Stimulated activated CD4-positive, alpha-beta T cell treated with anti-CD3 and anti-CD28 coated beads, Interleukin-12 subunit alpha, Interleukin-12 subunit beta, amount 100 ng/mL, for 48 hours (primary cell): ENCODE results near the gene ATP12A.

Source experiments
- DNase-seq, 3 donors: peaks; one replicate each; pipeline ENCODE4 v3.0.0-alpha.2; 2020; ENCODE audit warnings: low read depth in 2 of 3, low spot score in 1 of 3

The ATP12A gene

DNA sequence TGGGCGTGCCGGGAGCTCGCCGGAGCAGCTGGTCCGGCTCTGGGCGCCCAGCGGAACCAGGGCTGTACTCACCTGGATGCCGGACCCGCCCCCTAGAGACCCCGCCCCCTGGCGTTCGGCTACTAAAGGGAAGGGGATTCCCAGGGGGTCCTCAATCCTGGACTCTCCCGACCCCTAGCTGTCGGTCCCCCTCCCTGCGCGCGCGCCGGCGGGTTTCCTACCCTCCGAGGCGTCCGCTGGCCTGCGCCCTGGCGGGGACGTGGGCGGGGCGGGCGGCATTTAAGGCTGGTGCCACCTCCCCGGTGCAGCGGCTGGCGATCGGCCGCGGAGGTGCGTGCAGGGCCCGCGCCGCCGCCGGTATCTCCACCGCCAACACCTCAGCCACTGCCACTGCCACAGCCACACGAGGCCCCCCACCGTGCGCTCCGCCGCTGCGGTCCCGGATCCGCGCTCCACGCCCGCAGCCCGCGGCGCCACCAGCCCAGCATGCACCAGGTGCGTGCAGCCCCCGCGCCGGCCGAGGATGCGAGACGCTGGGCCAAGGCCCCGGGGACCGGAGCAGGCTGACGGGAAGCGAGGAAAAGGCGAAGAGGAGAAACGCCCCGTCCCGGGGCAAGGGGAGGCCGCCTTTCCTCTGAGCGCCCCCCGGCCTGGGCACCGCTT lies at the start of gene ATP12A:
Gene ATP12A, plus strand, starts transcription at position 151 of the 663 bp plus-strand sequence. Its CDS starts 336 bp downstream, at position 487.
- DNase-seq = peak in 1 of 3 donors; percentile 20

DNA sequence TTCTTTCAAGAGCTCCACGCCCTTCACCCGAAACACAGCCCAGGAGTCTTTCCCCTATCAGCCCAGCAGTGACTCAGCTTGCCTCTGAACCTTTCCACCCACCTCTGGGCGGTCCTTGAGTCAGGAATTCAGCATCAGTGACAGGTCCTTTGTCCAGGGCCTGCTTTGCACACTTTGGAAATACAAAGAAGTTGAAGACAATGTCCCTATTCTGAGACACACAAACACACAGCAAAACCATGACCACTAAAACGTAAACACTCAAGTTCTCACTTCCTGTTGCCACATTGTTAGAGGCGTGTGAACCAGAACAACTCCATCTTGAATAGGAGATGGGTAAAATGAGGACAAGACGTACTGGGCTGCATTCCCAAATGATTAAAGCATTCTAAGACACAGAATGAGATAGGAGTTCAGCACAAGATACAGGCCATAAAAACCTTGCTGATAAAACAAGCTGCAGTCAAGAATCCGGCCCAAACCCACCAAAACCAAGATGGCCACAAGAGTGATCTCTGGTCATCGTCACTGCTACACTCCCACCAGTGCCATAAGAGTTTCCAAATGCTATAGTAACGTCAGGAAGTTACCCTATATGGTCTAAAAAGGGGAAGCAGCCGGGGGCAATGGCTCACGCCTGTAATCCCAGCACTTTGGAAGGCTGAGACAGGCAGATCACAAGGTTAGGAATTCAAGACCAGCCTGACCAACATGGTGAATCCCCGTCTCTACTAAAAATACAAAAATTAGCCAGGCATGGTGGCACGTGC lies 49.2 kb upstream of the ATP12A start:
- DNase-seq = no peak

DNA sequence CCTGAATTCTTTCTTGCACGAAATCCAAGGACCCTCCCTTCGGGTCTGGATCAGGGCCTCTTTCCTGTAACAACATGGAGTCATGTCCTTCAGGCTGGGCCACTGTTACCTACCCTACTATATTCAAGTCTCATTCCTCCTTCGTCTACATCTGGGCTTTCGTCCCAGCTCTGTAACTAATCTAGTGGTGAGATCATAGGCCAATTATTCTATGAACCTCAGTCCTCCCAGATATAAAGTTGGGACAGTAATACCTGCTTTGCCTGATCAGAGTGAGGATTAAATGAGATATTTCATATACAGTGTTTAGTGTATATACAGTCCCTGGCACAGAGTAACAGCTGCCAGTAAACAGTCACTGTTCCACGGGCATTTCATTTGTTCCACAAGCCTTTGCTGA lies 48.3 kb upstream of the ATP12A start:
- no peak for DNase-seq

DNA sequence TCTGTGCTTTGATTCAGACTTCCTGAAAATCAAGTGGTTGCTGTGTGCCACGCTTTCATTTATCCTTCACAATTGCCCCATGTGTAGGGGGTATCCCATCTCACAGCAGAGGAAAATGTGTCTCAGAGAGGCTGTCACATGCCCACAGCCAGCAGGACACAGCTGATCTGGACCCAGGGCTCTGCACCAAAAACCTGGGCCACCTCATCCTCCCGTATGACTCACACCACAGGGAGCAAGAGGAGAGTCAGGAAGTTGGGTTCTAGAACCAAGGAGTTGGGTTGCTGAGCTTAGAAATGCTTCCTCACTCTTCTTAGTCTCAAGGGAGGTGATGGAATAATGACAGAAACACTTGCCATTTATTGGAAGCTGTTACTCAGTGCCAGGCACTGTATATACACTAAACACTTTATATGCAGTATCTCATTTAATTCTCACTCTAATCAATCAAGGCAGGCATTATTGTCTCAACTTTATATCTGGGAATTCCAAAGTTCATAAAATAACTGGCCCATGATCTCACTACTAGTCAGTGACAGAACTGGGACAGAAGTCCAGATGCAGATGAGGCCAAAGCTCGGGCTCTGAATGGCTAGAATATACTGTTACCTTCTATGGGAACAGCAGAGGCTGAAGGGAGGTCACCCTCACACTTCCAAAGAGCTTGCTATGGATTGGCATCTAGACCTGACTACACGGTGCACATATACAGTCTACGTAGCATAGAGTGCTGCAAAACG lies 47.7 kb upstream of the ATP12A start:
- no peak for DNase-seq

DNA sequence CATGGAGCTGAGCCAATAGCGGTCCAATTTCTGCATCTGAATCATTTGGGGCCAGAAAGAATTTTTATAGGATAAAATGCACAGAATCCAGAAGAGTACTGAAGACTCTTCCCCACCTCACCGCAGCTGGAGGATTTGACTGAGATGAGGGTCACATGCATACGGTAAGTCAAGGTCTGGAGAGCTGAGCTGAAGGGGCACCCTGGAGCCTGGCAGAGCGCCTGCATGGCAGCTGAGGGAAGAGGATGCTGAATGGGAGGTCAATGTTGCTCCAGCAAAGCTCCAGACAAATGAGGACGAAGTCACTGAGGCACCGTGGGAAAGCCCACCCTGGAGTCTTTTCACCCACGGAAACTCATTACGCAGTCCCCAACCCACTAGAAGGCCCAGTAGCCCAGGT lies 43.4 kb upstream of the ATP12A start:
- no peak for DNase-seq

DNA sequence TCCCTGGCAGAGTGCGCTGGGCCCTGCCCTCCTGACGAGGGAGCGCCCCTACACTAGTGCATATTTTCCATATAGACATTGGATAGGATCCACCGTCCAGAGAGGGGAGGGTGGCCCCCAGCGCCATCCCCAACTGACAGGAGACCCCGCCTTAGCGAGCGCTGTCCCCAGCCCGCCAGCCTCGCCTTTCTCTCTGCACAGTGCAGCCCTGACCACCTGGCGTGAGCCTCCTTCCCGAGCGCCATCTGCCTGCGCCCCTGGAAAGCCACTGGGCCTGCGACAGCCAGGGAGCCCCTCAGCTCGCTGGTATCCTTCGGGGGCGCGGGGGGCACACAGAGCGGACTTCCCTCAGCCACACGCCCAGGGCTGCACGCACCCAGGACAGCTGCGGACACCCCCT lies 42.1 kb upstream of the ATP12A start:
- no peak for DNase-seq

DNA sequence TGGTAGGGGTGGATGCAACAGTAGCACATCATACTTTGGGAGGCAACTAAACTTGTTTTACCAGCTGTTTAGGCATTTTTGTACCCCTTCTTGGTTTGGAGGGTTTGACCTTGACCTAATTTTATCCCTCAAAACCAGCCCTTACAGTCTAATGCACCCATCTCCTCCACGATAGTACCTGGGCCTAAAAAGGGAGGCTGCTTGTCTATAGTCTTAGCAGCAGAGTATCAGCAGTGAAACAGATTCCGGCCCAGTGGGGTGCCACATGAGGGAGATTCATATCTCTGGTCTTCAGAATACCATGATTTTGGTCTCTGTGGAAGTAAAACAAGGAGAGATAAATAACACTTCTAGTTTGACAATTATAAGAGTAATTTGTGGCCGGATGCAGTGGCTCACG lies 39.5 kb upstream of the ATP12A start:
- DNase-seq = no peak

DNA sequence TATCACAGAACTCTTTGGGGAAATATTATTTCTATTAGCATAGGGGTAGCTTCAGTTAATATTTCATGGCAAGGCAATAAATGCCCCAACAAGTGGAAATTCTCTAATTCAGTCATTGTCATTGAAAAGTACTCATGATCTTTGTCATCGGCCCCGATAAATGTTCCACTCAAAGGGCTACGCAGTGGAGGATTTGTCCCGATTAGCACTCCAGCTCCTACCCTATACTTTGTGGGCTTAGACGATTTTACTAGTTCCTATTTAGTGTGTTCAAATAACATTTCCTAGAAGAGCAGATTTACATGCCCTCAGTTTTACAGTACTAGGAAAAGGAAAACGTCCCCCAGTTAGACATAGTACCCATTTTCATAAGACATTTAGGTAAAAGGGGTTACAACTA lies 38.0 kb upstream of the ATP12A start:
- DNase-seq = no peak

DNA sequence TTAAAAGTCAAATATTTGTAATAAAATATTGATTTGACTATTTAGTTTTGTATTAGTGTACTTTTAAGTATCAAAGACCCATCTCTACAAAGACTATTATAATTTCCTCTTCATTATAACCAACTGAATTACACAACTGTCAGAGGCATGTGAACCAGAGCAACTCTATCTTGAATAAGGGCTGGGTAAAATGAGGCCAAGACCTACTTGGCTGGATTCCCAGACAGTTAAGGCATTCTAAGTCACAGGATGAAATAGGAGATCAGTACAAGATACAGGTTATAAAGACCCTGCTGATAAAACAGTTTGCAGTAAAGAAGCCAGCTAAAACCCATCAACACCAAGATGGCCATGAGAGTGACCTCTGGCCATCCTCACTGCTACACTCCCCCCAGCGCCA lies 36.2 kb upstream of the ATP12A start:
- no peak for DNase-seq

DNA sequence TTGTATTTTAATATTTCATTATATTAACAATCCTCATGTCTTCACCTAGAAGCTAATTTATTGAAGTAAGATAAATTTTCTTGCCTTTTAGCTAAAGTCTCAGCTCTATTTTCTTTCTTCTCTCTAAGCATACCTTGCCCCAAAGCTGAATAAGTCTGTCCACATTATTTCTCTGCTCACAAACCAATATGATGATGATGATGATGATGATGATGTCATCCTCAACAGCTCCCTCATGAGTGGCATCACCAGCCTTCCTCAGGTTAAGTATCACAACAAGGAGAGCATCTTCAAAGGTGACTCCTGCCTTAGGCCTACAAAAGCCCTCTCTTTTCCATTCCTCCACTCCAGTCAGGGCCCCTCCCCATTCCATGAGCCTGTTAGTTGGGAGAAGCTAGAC lies 31.9 kb upstream of the ATP12A start:
- no peak for DNase-seq

DNA sequence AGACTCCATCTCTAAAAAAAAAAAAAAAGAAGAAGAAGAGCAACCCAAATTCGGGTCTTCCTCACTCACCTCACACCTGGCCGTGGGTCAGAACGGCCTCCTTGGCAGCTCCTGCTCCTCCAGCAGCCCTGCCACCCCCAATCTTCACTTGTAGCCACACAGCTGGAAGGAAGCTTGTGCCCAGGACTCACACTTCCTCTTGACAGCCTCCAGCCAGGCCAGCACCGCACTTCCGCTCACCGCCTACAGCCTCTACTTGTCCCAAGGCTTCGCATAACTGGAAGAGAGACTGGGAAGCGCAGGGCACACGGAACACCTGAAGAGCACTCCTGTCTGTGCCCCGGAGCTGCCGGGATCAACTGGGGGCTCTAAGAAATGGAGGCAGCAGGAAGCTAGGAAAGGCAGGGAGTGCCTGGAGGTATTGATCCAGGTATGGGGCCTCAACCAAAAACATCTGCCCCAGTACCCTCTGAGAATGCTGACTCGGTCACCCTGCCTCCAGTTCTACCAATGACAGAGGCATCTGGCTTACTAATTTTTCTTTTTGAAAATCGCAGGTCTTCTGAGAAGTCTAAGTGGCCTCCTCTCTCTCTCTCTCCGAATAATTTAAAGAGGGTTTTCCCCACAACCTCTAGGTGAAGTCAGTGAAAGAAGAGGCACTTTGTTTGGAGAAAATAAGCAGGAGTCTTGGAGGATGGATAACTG lies 31.1 kb upstream of the ATP12A start:
- no peak for DNase-seq

DNA sequence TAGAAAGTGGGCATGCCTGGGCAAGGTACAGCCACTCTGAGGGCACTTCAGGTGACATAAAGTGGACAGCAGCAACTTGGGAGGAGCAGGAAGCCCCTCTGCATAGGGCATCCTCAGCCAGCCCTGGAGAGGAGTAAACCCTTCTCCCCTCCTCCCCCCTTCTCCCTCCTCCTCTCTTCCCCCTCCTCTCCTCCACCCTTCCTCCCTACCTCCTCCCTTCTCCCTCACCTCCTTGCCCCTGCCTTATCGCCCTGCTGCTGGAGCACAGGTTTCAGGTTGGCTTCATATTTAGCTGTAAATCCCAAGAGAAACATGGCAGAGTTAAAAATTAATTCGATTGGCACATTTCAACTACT lies 30.5 kb upstream of the ATP12A start:
- DNase-seq = no peak

DNA sequence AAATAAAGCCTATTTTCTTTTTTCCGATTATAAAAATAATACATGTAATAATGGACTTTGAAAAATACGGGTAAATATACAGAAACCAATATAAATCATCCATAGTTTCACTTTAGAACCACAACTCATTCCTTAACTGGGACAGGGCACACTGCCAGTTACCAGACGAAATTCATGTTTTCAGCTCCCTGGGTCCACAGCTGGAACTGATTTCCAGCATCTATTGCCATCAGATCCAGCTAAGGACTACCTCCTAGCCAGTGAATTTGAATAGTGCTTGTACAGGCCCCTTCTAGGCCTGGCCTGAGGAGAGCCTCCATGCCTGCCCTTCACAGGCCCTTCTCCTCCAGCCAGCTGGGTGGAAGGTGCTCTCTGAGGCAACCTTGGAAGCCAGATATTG lies 30.0 kb upstream of the ATP12A start:
- no peak for DNase-seq

DNA sequence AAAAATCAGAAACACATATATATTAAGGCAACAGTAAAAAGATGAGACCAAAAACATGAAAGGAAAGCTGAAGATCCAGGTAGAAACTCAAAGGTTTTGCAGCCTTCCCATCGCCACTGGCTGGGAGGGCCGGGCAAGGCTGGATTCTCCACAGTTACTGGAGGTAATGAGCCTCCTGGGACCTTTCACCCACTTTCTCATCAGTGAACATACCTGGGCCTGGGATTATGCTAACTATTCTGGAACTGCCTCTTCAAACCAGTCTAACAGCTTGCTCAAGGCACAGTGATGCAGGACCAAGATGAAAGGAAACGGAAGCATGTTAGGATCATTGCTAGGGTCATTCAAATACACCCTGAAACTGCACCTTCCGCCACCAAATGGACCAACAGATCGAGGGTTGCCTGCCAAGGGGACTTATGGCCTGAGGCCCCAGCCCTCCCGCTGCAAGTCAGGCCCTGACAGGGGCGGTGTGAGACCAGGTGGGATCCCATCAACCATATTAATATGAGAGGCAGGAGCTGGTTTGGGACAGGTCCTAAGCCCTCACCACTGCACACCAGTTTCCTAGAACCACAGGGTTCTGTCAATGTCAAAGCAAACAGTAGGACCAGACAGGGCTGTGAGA lies 28.4 kb upstream of the ATP12A start:
- no peak for DNase-seq

DNA sequence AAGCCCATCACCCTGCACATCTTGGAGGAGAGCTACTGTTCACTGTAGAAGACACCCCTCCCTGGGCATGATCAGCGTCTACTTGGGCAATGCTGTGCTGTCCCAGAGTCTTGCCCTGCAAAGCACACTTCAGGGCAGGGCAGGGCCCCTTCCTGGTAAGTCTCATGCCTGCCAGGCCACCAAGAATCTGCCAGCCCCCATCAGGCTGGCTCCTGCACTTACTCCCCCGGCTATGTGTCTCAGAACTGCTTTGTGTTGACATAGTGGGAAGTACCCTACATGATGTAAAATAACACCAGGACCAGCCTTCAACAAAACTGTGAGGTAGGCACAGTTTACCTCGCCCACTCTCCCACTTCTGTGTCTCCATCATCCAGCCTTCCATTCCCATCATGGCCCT lies 27.8 kb upstream of the ATP12A start:
- DNase-seq = no peak

DNA sequence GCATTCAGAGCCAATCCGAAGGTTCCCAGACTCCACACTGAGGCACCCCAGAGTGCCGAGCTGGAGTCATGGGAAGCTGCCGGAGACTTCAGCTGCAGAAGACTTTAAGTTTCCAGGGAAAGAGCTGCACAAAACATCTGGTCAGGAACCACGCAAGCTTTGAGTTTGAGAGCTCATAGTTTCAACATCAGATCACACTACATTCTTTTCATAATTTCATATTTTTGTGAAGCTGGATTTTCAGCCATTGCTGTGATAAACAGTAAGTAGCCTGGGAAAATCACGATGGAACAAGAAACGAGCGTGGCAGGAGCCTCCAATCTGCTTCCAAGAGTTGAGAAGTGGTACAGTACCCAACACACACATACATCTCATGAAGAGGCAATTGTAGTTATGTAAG lies 25.5 kb upstream of the ATP12A start:
- no peak for DNase-seq

DNA sequence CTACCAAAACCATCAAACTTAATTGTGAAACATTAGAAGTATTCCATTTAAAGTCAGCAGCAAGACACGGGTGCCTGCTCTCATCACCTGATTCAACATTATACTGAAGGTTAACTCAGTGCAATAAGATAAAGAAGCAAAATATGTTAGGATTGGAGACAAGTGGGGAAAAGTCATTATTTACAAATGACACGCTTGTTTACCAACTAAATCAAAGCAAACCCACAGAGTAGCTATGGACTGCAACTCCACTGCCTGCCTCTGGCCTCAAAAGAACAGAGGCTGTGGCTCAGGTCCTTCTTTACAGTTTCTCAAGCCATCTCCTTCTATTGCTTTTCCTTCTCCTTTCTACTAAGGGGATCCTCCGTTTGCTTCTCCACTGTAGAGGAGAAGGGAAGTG lies 21.0 kb upstream of the ATP12A start:
- DNase-seq = no peak

DNA sequence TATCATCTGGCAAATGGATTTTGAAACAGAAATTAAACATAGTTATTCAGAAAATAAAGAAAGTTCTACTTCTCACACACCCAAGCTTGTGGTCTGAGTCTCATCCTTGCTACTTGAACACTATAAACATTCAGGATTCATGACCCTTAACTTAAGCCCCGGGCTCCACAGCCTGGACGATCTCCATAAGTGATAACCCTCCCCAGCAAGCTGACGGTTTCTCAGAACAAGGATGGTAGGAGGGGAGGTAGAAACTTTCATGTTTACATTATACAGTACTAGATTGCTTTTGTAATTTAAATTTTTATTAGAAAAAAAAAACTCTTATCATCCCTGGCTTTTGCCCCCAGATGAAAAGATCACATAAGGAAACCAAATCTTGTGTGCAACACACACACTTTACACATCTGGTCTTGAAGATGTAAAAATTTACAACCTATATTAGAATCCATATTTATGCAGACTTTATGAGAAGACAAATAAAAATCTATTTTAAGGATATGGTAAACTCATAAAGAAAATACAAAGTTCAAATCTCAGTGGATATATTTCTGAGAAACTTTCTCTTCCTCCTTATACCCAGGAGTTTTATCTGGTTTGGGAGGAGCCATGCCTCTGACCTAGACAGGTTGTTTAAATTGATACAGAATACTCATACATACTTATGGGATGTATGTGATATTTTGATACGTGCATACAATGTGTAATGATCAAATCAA lies 20.0 kb upstream of the ATP12A start:
- DNase-seq = no peak

DNA sequence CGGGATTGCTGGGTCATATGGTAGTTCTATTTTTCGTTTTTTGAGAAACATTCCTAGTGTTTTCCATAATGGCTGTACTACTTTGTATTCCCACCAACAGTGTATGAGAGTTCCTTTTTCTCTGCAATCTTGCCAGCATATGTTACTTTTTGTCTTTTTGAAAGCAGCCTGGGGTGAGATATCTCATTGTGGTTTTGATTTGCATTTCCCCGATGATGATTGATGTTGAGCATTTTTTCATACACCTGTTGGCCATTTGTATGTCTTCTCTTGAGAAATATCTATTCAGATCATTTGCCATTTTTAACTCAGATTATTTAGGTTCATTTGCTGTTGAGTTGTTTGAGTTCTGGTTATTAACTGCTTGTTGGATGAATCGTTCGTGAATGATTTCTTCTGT lies 18.5 kb upstream of the ATP12A start:
- DNase-seq = no peak

DNA sequence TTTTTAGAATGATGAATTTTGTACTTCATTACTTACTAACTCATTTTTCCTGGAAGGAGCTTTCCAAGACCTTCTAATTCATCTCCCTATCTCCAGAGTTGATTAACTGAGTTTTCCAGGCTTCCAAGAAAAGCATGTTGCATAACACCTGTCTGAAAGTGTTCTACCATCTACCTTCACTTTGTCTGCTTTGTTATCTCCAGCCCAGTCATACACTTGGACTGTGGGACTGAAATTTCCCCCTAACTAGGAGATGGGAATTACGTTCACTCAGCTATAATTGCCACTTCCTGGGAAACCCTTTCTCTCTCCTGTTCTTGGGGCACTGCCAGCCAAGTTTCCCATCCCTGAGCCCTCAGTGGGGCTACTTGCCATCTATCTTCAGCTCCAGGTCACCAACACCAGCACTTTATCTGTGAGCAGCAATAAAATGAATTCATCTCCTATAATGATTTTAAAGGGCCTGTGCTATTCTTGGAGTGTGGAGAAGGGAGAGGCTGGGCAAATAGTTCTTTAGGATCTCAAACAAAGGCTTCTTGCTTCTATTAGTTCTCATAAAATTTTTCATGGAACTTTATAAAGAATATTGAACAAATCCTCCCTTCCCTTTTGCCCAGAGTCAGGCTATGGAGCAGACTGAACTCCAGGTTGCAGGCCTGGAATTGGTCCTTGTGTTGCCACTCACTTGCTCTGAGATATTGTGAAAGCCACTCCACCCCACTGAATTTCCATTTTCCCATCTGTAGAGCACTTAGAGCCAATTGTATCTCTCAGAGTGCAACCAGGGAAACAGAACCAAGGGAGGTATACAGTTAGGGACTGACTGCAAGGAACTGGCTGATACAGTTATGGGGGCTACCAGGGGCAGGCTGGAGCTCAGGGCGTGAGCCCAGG lies 17.8 kb upstream of the ATP12A start:
- DNase-seq = no peak
